DOHH2 (cell line): Measurements from ENCODE around the gene SEC61A1.

Experiments
- EZH2phosphoT487 ChIP-seq: fragments of 200-600 bp; sonication (generic); IDR thresholded peaks from 2 replicates; pipeline ENCODE4 v1.6.1; 2017; ENCODE audit warnings: borderline replicate concordance, mild to moderate bottlenecking, antibody characterized with exemption, low read length, moderate library complexity, mixed read lengths
- TF ChIP-seq, protein P1 (sequence below): fragments of 200-600 bp; sonication (generic); IDR thresholded peaks from one replicate; pipeline ENCODE4 v1.5.1; 2014; ENCODE audit warnings: antibody characterized with exemption, mild to moderate bottlenecking, low read depth, low read length; ENCODE audit not compliant: poor library complexity, severe bottlenecking

GRCh38 chr3:128040041-128040440 is 12.2 kb upstream of the SEC61A1 start:
- TF ChIP-seq, protein P1, sequence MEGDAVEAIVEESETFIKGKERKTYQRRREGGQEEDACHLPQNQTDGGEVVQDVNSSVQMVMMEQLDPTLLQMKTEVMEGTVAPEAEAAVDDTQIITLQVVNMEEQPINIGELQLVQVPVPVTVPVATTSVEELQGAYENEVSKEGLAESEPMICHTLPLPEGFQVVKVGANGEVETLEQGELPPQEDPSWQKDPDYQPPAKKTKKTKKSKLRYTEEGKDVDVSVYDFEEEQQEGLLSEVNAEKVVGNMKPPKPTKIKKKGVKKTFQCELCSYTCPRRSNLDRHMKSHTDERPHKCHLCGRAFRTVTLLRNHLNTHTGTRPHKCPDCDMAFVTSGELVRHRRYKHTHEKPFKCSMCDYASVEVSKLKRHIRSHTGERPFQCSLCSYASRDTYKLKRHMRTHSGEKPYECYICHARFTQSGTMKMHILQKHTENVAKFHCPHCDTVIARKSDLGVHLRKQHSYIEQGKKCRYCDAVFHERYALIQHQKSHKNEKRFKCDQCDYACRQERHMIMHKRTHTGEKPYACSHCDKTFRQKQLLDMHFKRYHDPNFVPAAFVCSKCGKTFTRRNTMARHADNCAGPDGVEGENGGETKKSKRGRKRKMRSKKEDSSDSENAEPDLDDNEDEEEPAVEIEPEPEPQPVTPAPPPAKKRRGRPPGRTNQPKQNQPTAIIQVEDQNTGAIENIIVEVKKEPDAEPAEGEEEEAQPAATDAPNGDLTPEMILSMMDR: no peak
- TF ChIP-seq EZH2phosphoT487: no peak
